Activated naive CD8-positive, alpha-beta T cell treated with anti-CD3 and anti-CD28 coated beads for 36 hours (primary cell): ENCODE results near the gene SLC35E2B. TPM values are rescaled to one million over a fixed set of nuclear protein-coding genes. Genes with fewer than 3 reads are reported as not detected.
"Not testable (repeated sequence)": the region's sequence is repeated elsewhere in the genome, so short reads cannot be mapped to it uniquely, and the experiment has no call there.

ENCODE experiments used
- DNase-seq: peaks from one replicate; pipeline ENCODE4 v3.0.0; 2021
- H3K27ac Mint-ChIP-seq: one replicate; pipeline ENCODE4 v1.8.0; 2022; ENCODE audit warnings: mild to moderate bottlenecking, moderate library complexity, mixed read lengths
- H3K27me3 Mint-ChIP-seq: one replicate; pipeline ENCODE4 v1.8.0; 2022; ENCODE audit warnings: mild to moderate bottlenecking, mixed read lengths
- H3K36me3 Mint-ChIP-seq: one replicate; pipeline ENCODE4 v1.8.0; 2021; ENCODE audit warnings: mild to moderate bottlenecking, mixed read lengths
- H3K4me1 Mint-ChIP-seq: one replicate; pipeline ENCODE4 v1.8.0; 2021; ENCODE audit warnings: mixed read lengths
- H3K4me3 Mint-ChIP-seq: one replicate; pipeline ENCODE4 v1.8.0; 2022; ENCODE audit warnings: mild to moderate bottlenecking, moderate library complexity, mixed read lengths
- H3K9me3 Mint-ChIP-seq: one replicate; pipeline ENCODE4 v1.8.0; 2022; ENCODE audit warnings: mixed read lengths
- total RNA-seq, 2 experiments: library from RNA; stranded (reverse); gene quantifications; one replicate each; pipeline ENCODE4 v1.2.3, GENCODE V29; 2021

The SLC35E2B gene
- total RNA-seq, 2 experiments from 2014 or later: 19.3 to 20.1 TPM

DNA sequence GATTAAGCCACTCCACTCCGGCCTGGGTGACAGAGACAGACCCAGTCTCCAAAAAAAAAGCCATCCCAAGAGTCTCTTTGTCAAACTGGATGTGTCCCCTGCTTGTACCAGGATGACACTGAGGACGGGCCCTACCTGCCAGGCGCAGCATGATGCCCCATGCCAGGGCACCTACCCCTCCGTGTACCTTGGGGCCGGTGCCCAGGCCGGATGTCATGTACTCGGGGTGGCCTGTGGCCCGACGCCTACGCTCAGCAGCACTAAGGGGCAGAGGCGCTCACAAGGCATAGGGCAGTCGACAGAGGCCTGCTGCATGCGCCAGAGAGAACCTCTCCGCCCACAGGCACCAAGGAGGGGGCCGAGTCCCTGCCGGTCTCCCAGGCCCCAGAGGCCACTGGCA lies 53.2 kb downstream of the SLC35E2B start:
- H3K27ac Mint-ChIP-seq: peak overlapping the region; percentile 42
- not testable (repeated sequence) for H3K27me3 Mint-ChIP-seq, H3K4me1 Mint-ChIP-seq, H3K9me3 Mint-ChIP-seq, DNase-seq, H3K36me3 Mint-ChIP-seq, H3K4me3 Mint-ChIP-seq

DNA sequence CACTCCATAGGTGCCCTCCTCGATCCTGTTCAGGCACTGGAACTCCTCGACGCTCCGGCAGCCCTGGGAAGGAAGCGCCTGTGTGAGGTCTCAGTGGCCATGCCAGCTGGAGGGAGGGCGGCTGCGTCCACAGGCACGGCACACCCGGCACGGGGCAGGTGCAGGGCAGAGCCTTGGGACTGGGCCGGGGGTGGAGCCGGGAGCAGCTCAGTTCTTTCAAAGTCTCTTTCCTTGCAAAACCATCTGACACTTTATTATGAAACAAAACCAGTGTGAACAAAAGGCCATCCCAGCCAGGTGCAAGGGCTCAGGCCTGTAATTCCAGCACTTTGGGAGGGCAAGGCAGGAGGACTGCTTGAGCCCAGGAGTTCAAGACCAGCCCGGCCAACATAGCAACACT lies 54.1 kb downstream of the SLC35E2B start:
- H3K9me3 Mint-ChIP-seq, H3K27me3 Mint-ChIP-seq, H3K4me3 Mint-ChIP-seq, H3K4me1 Mint-ChIP-seq, H3K36me3 Mint-ChIP-seq, DNase-seq, H3K27ac Mint-ChIP-seq: not testable (repeated sequence)

DNA sequence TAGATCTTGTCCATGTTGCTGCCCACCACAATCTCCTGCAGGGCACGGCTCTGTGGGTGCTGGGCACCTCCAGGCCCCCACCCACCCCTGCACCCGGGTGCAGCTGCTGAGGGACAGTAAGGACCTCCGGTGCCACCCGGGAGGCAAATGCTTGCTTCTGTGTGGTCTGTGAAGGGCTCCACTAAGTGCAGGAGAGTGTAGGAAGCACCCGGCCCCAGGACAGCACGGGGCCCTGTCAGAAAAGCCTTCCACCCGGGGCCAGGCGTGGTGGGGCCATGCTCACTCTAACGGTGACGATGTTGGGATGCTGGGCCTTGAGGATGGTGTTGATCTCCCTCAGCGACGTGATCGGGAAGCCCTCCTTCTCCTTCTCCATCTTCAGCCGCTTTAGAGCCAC lies 55.1 kb downstream of the SLC35E2B start:
- H3K27me3 Mint-ChIP-seq, H3K4me1 Mint-ChIP-seq: not testable (repeated sequence)

DNA sequence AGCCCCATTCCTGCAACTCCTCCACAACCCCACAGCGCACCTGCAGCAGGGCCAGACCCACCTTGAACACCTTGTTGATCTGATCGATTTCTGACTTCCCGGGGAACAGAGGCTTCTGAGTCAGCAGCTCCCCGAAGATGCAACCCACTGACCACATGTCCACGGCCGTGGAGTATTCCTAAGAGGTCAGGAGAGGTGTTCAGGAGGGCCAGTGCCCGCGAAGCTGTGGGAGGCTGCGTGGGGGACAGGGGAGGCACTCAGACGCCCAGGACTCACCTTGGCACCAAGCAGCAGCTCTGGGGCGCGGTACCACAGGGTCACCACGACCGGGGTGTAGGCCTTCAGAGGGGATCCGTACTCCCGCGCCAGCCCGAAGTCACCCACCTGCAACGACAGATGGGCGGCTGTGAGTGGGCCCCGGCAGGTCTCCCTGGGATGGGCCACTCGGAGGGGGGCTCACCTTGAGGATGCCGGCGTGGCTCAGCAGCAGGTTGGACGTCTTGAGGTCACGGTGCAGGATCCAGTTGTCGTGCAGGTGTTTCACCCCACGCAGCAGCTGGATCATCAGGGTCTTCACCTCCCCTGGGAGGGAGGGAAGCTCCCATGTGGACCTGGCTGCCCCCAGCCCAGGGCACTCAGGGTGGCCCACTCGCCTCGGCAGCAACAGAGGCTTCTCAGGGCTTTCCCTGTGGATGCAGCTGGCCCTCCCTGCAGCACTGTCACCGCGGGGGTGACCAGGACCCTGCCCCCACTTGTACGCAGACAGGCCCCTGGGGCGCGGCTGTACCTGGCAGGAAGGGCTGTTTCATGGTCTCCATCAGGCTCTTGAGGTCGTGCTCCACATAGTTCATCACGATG lies 55.7 kb downstream of the SLC35E2B start:
- H3K4me3 Mint-ChIP-seq, H3K36me3 Mint-ChIP-seq, DNase-seq, H3K4me1 Mint-ChIP-seq, H3K27ac Mint-ChIP-seq, H3K27me3 Mint-ChIP-seq, H3K9me3 Mint-ChIP-seq: not testable (repeated sequence)

More for the DNA sequence above, 55.1 kb downstream of the SLC35E2B start:
- DNase-seq, H3K9me3 Mint-ChIP-seq, H3K4me3 Mint-ChIP-seq, H3K36me3 Mint-ChIP-seq, H3K27ac Mint-ChIP-seq: not testable (repeated sequence)

DNA sequence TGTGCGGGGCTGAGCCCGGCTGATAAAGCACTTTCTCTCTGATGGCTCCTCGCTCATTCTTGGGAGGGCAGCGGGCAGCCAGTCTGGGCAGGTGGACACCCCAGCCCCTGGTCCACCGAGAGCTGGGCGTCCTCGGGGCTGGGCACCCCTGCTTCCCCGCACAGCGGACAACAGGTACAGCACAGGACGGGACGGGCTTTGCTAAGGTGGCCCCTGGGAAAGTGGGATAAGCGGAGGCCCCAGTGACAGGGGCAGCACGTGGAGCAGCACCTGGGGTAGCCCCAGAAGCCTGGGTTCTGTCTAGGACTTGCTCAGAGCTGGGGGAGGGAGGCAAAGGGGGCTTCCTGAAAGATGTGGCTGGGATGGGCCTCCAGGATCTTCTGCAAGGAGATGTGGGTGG lies 58.0 kb downstream of the SLC35E2B start:
- not testable (repeated sequence) for H3K4me3 Mint-ChIP-seq, H3K36me3 Mint-ChIP-seq, DNase-seq

DNA sequence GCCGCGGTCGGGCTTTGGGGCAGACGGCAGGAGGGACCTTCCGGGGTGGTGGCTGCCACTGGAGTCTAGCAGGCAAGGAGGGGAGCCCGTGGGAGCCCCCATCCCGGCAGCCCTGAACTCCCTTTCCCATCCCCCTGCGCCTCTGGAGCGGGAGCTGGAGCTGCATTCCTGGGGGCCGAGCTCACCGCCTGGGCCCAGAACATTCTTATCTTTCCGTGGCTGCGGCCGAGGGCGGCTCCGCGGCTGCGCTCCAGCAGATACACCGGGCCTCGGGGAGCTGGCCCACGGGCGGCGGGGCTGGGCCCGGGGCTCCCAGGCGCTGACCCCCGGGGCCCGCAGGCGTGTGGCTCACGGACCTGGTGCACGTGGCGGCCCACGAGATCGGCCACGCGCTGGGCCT lies 59.2 kb downstream of the SLC35E2B start:
- not testable (repeated sequence) for H3K4me3 Mint-ChIP-seq, H3K36me3 Mint-ChIP-seq, H3K4me1 Mint-ChIP-seq, H3K27ac Mint-ChIP-seq, DNase-seq, H3K9me3 Mint-ChIP-seq, H3K27me3 Mint-ChIP-seq

More for the DNA sequence above, 58.0 kb downstream of the SLC35E2B start:
- H3K27ac Mint-ChIP-seq, H3K27me3 Mint-ChIP-seq, H3K9me3 Mint-ChIP-seq, H3K4me1 Mint-ChIP-seq: not testable (repeated sequence)

DNA sequence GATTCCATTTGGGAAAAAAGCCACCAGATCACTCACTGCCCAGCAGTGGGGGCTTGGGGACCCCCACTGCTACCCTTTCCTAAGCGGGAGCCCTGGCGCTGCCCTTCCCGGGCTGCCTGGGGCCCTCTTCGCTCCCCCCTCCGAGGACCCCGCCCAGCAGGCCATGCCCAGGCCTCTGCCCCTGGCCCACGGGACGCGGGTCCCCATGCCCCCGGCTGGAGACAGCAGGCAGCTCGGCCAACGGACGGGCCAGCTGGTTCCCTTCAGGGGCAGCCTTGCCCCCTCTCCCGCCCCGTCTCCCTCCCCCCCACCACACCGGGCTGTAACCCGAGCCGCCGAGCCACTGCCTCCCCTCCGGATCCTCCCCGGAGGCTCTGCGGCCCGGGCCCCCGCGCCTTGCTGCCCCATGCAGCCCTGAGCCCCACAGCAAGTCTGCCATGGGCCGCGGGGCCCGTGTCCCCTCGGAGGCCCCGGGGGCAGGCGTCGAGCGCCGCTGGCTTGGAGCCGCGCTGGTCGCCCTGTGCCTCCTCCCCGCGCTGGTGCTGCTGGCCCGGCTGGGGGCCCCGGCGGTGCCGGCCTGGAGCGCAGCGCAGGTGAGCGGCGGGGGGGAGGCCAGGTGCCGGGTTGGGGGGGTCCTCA lies 60.7 kb downstream of the SLC35E2B start, which contains the start of gene MMP23B:
MMP23B (plus strand) TSS at position 392 of the 639 bp plus-strand sequence; CDS start at position 438, 46 bp downstream.
- DNase-seq: no peak
- peaks cover 2% of the 10 kb centered on the region for H3K36me3 Mint-ChIP-seq
- H3K4me1 Mint-ChIP-seq: peaks cover 5% of the 10 kb centered on the region
- no peak within 1 kb of the TSS for H3K4me3 Mint-ChIP-seq
- no peaks in the 10 kb centered on the region for H3K9me3 Mint-ChIP-seq
- H3K27me3 Mint-ChIP-seq: peaks cover 7% of the 10 kb centered on the region
- H3K27ac Mint-ChIP-seq: no peak within 1 kb of the TSS

DNA sequence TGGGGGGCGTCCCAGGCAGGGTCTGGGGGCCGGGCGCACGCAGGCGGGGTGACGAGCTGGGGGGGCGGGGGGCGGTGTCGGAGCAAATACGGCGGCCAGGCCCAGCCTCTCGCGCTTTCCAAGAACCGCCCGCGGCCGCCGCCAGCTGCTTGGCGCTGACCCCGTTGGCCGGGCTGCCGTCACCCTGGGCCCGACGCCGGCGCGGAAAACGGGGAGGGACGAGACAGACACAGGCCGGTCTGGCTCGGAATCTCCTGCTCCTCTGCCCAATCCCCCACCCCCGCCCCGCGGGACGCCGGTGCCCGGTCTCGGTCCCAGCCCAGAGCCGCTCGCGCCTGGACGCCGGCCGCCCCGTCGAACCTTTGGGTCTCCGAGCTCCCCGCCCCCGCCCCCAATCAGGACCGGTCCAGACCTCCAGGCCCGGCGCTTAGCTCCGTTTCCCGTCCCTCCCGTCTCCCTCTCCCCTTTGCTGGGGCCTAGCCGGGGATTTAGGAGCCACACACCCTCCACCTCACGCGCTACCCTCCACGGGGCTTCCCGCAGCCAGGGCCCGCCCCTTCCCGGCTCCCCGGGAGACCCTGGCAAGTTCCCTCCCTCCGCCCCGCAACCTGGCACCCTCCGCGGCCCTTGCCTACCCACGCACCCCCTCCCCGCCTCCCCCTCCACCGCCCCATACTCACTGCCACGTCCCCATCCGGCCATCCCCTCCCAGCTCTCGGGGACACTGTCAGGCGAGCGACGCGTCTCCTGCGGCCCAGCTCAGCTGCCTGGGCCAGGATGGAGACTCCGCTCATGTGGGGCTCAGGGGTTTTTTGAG lies 61.4 kb downstream of the SLC35E2B start:
- Mint-ChIP-seq H3K27ac (no peak overlapping the region), H3K4me3 (no peak overlapping the region)

DNA sequence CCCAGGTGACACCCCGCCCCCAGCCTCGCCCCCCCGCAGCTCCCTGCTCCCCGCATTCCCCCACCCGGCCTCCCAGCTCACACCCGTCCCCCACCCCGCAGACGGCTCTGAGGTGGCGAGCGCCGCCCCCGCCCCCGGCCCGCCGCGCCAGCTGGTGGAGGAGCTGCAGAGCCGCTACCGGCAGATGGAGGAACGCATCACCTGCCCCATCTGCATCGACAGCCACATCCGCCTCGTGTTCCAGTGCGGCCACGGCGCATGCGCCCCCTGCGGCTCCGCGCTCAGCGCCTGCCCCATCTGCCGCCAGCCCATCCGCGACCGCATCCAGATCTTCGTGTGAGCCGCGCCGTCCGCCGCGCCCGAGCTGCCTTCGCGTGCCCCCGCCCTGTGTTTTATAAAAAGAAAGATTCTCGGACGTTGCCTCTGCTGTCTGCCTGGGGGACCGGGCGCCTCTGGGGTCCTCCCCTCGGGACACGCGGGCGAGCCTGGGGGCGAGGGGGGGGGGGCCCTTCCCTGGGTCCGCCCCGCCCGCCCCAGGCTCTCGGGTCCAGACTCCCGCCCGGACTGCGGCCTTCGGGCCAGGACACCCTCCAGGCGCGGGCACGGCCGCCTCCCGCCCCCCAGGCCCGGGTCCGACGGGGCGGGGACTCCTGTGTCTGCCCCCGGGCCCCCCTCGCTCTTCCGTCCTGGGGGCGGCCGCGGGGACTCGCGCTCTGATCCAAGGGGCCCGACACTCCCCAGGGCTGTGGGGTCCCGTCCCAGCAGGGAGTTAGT lies 62.2 kb downstream of the SLC35E2B start:
- peaks cover 5% of the 10 kb centered on the region for H3K4me1 Mint-ChIP-seq
- H3K36me3 Mint-ChIP-seq: peaks cover 2% of the 10 kb centered on the region
- H3K4me3 Mint-ChIP-seq: peak overlapping the region; percentile 77
- no peaks in the 10 kb centered on the region for H3K9me3 Mint-ChIP-seq
- H3K27ac Mint-ChIP-seq: peak overlapping the region; percentile 88
- DNase-seq: peak; percentile 96
- peaks cover 7% of the 10 kb centered on the region for H3K27me3 Mint-ChIP-seq

More for the DNA sequence above, 61.4 kb downstream of the SLC35E2B start:
- H3K4me1 Mint-ChIP-seq: peaks cover 5% of the 10 kb centered on the region
- H3K27me3 Mint-ChIP-seq: peaks cover 7% of the 10 kb centered on the region
- H3K9me3 Mint-ChIP-seq: no peaks in the 10 kb centered on the region
- H3K36me3 Mint-ChIP-seq: peaks cover 2% of the 10 kb centered on the region
- DNase-seq: no peak

DNA sequence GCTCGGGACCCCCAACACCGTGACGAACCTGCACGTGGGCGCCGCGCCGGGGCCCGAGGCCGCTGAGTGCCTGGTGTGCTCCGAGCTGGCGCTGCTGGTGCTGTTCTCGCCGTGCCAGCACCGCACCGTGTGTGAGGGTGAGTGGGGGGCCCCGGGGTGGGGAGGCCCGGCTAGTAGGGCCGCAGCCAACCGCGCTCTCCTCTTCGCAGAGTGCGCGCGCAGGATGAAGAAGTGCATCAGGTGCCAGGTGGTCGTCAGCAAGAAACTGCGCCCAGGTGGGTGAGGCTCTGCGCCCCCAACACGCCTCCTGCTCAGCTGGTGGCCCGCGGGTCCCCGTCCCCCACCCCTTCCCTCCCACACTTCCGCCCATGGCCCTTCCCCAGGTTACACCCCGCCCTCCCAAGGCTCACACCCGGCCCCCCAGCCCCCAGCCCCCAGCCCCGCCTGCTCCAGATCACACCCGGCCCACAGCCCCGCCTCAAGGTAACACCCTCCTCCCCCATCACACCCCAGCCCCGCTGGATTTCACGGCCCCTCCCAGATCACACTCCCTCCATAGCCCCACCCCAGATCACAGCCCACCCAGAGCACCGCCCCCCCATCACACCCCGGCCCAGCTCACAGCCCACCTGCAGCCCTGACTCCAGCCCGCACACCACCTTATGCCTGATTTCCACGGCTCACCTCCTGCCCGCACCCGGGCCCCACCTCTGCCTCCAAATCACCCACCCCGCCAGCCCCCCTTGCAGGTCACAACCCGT lies 63.0 kb downstream of the SLC35E2B start:
- peaks cover 2% of the 10 kb centered on the region for H3K36me3 Mint-ChIP-seq
- peak overlapping the region; percentile 66 for H3K27ac Mint-ChIP-seq
- DNase-seq: peak; percentile 67
- H3K4me1 Mint-ChIP-seq: peaks cover 5% of the 10 kb centered on the region
- peaks cover 7% of the 10 kb centered on the region for H3K27me3 Mint-ChIP-seq
- H3K9me3 Mint-ChIP-seq: no peaks in the 10 kb centered on the region
- H3K4me3 Mint-ChIP-seq: peak overlapping the region; percentile 64

DNA sequence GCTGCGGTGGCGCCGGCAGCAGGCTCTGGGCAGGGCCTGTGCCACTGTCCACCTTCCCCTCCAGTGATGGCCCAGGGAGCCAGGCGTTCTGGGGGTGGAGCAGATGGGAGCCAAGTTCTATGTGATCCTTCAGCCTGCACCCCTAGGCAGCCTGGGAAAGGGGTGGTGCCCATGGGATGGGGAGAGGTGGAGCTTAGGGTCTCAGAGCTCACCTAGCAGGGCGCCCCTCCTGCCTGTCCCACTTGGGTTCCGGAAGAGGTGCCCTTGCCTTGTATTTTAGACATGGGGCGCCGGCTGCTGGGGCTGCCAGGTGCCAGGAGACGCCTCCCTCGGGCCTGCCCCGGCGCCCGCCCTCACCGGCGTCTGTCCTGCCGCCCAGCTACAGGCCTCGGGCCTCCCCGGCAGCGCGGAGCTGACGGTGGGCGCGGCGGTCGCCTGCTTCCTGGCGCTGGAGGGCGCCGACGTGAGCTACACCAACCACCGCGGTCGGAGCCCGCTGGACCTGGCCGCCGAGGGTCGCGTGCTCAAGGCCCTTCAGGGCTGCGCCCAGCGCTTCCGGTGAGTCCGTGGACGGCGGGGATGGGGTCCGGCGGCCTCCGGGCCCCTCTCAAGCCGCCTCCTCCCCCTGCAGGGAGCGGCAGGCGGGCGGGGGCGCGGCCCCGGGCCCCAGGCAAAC lies 63.7 kb downstream of the SLC35E2B start:
- Mint-ChIP-seq H3K36me3 (peaks cover 2% of the 10 kb centered on the region), H3K4me1 (peaks cover 5% of the 10 kb centered on the region), H3K4me3 (peak overlapping the region; percentile 51), H3K9me3 (no peaks in the 10 kb centered on the region), H3K27ac (no peak overlapping the region), H3K27me3 (peaks cover 7% of the 10 kb centered on the region)
- DNase-seq: peak; percentile 53

DNA sequence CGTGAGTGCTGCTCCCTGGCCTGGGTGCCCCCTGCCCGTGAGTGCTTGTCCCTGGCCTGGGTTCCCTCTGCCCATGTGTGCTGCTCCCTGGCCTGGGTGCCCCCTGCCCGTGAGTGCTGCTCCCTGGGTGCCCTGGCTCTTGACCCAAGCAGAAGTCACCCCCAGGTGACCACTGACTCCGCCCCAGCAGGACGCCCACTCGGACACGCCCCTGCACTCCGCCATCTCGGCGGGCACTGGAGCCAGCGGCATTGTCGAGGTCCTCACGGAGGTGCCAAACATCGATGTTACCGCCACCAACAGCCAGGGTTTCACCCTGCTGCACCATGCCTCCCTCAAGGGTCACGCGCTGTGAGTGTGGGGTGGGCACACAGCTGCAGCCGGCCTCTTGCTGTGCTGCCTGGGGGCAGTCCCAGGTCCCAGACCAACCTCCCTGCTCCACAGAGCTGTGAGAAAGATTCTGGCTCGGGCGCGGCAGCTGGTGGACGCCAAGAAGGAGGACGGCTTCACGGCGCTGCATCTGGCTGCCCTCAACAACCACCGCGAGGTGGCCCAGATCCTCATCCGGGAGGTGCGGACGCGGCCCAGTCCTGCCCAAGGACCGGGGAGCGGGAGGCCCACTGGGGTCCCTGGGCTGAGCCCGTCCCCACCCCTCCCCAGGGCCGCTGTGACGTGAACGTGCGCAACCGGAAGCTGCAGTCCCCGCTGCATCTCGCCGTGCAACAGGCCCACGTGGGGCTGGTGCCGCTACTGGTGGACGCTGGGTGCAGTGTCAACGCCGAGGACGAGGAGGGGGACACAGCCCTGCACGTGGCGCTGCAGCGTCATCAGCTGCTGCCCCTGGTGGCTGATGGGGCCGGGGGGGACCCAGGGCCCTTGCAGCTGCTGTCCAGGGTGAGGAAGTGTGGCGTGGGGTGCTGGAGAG lies 64.5 kb downstream of the SLC35E2B start:
- Mint-ChIP-seq H3K27me3 (peaks cover 7% of the 10 kb centered on the region), H3K4me1 (peaks cover 5% of the 10 kb centered on the region), H3K4me3 (peak overlapping the region; percentile 51), H3K36me3 (peaks cover 2% of the 10 kb centered on the region), H3K9me3 (no peaks in the 10 kb centered on the region), H3K27ac (no peak overlapping the region)
- DNase-seq: no peak
